ENCODE data around the gene HSPA6.
"Not testable (repeated sequence)": the region's sequence is repeated elsewhere in the genome, so short reads cannot be mapped to it uniquely, and the experiment has no call there.

DNA sequence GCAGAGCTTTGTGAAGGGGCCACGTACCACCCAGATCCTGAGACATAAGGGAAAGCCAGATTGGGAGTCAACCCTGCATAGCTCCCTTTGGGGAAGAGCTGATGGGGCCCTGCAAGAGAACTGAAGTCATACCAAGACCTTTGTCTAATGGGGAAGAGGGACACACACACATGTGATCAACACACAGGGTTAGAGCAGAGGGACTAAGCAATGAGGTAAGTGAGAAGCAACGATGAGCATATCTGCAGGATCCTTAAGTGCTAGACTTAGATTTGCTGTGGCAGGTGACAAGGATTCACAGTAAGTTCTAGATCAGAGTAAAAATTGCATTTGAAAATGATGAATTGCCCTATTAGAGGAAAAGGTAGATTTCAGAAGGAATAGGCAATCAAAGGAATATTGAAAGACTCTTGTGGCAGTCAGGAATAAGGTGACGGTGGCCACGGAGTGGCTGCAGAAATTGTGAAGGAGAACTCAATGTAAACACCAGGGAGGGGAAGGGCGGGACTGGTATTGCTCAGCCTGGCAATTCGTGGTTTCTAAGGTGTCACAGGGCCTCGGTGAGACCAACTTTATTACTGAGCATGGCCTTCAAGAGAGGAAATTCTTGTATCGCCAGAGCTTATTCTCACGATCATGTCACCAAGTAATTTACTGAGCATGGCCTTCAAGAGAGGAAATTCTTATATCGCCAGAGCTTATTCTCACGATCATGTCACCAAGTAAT, 20.8 kb downstream of the HSPA6 start:
- not testable (repeated sequence) for TF ChIP-seq CSDC2 (CRISPR knock-in tag; IDR thresholded peaks at IDR 0.05); RARB (CRISPR knock-in tag; IDR thresholded peaks at IDR 0.05); BACH2 (CRISPR knock-in tag; IDR thresholded peaks at IDR 0.05; ENCODE audit: borderline replicate concordance); PATZ1 (CRISPR knock-in tag; IDR thresholded peaks at IDR 0.05; ENCODE audit: borderline replicate concordance); TCF4 (CRISPR knock-in tag; IDR thresholded peaks at IDR 0.05; ENCODE audit: borderline replicate concordance); ZC3H10 (CRISPR knock-in tag; IDR thresholded peaks at IDR 0.05); ZFP3 (CRISPR knock-in tag; IDR thresholded peaks at IDR 0.05); OSR1 (CRISPR knock-in tag; IDR thresholded peaks at IDR 0.05); ESRRG (CRISPR knock-in tag; IDR thresholded peaks at IDR 0.05)

All from SK-N-SH treated with all-trans-retinoic acid at 6 μM for 48 hours (cell line).